ENCODE results near the gene ST6GALNAC4.

ST6GALNAC4 gene

DNA sequence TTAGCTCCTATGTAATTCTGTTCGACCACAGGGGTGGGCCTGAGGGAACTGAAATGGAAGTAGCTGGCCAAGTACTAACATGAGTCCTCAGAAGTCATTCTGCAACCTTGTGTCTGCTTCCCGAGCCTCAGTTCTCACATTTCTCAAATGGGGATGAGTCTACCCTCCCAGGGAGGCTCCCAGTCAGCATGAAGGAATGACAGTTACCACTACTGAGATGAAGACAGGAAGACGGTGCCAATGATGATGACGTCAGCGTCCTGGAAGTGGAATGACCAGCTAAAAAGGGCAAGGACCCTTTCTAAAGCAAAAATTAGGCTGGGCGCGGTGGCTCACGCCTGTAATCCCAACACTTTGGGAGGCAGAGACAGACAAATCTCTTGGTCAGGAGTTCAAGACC lies 6.9 kb upstream of the ST6GALNAC4 start:
- TF ChIP-seq, protein P1, sequence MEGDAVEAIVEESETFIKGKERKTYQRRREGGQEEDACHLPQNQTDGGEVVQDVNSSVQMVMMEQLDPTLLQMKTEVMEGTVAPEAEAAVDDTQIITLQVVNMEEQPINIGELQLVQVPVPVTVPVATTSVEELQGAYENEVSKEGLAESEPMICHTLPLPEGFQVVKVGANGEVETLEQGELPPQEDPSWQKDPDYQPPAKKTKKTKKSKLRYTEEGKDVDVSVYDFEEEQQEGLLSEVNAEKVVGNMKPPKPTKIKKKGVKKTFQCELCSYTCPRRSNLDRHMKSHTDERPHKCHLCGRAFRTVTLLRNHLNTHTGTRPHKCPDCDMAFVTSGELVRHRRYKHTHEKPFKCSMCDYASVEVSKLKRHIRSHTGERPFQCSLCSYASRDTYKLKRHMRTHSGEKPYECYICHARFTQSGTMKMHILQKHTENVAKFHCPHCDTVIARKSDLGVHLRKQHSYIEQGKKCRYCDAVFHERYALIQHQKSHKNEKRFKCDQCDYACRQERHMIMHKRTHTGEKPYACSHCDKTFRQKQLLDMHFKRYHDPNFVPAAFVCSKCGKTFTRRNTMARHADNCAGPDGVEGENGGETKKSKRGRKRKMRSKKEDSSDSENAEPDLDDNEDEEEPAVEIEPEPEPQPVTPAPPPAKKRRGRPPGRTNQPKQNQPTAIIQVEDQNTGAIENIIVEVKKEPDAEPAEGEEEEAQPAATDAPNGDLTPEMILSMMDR (IDR thresholded peaks at IDR 0.05; ENCODE audit: control extremely low read depth, extremely low read depth, low read depth, missing control alignments): no peak
- ChIA-PET POLR2A (no interaction called here), CTCF (interaction anchor here (1.3 to 6.7 kb wide), 8 partner anchors 10 to 335 kb away, joined by 3 to 52 read pairs (median 11); partner anchors contain the start of genes CDK9 and TOR2A)
- no peak for DNase-seq (ENCODE audit: extremely low spot score)

DNA sequence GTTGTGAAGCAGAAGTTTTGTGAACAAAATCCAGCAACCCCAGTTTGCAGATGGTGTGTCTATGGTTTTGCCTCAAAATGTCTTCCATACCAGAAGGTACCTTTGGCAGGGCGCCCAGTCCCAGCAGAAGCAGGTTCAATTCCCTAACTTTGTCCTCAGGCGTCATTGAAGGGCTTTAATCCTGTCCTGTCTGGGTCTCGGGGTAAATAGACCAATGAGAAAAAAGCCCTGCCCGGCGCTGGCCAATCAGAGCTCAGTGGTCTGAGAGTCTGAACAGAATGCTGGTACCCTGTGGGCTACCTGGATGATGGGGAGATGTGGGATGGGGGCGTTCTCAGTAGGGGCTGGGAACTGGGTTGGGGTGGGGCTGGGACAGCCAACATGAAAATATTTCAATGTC lies 6.2 kb upstream of the ST6GALNAC4 start:
- DNase-seq (ENCODE audit: extremely low spot score): no peak
- ChIA-PET POLR2A (interaction anchor here (0.6 kb wide), 2 partner anchors 8 to 32 kb away, joined by 3 to 4 read pairs; no protein-coding TSS in a partner anchor), CTCF (interaction anchor here (1.3 to 6.7 kb wide), 14 partner anchors 7 to 334 kb away, joined by 3 to 52 read pairs (median 10); partner anchors contain the start of genes CDK9, PIP5KL1, PTRH1 and ST6GALNAC6)
- TF ChIP-seq, protein P1 (IDR thresholded peaks at IDR 0.05; ENCODE audit: control extremely low read depth, extremely low read depth, low read depth, missing control alignments): no peak

DNA sequence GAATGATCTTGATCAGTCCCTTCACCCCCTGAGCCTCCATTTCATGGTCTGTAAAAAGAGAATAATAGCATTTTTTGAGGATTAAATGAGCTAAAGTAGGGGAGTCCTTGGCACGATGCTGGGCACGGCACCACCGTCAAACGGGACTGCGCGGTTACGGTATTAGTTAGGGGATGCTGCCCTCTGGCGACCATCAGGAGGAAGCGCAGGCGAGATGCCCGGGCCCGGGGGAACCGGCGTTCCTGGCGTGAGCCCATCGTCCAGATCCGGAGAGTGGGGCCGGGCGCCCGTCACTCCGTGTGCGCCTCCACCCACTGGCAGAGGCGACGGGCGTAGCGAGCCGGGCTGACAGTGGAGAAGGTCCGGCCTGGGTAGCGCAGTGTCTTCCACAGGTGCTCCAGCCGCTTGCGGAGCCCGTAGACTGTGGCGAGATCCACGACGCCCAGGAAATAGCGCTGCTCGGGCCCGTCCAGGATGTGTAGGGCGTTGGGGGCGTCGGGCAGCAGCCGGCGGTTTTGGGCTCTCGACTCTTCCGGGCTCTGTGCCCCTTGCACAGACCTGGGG lies 4.8 kb upstream of the ST6GALNAC4 start:
- ChIA-PET POLR2A (no interaction called here), CTCF (interaction anchor here (0.5 to 6.7 kb wide), 59 partner anchors 8 to 561 kb away, joined by 3 to 52 read pairs (median 4); partner anchors contain the start of genes AK1, ENG, PIP5KL1 and PTRH1)
- TF ChIP-seq, protein P1 (IDR thresholded peaks at IDR 0.05; ENCODE audit: control extremely low read depth, extremely low read depth, low read depth, missing control alignments): peak; percentile 95
- DNase-seq (ENCODE audit: extremely low spot score): peak; percentile 86

DNA sequence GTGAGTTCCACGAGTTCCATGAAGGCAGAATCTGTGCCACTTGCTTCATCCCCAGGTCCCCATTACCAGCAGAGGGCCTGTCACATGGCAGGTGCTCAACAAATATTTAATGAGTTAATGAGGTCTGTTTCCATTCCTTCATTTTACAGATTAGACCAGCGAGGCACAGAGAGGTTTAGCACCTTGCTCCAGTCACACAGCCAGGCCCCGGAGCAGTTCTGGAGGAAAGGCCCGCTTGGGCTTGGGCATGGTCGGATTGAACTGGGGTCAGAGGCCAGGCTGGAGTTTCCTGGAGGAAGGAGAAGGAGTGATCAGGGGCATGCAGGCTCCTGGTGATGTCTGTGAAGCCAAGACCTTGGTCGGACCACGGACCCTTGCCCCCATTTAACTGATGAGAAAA lies 4.0 kb upstream of the ST6GALNAC4 start:
- DNase-seq (ENCODE audit: extremely low spot score): no peak
- POLR2A ChIA-PET: no interaction called here
- TF ChIP-seq, protein P1 (IDR thresholded peaks at IDR 0.05; ENCODE audit: control extremely low read depth, extremely low read depth, low read depth, missing control alignments): no peak
- CTCF ChIA-PET: interaction anchor here (0.5 to 6.7 kb wide), 53 partner anchors 8 to 560 kb away, joined by 3 to 52 read pairs (median 5); partner anchors contain the start of genes AK1, ENG, PIP5KL1 and PTRH1

DNA sequence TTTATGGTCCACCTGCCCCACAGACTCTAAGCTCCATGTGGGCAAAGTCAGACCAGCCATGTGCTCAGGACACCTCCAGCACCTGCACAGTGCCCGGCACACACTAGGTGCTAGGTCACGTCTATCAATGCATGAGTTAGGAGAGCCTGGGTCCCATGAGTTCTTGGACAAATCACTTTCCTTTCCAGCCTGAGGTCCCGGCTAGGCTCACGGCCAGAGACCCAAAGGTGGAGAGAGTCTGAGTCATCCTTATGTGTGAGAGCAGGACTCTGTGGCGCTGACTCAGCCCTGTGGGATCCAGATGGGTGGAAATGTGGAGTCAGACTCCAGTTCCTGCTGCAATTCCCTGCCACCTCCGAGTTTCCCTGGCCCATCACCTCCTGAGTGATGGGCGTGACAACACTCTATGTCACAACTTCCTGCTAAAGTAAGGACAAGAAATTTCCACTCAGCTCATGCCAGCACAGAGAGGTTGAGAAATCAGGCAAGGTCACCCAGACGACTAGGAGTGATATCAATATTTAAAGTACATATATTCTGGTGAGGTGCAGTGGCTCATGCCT lies 2.5 kb upstream of the ST6GALNAC4 start:
- no peak for DNase-seq (ENCODE audit: extremely low spot score)
- TF ChIP-seq, protein P1 (IDR thresholded peaks at IDR 0.05; ENCODE audit: control extremely low read depth, extremely low read depth, low read depth, missing control alignments): no peak
- ChIA-PET CTCF (interaction anchor here (0.8 to 6.7 kb wide), 9 partner anchors 11 to 704 kb away, joined by 3 to 52 read pairs (median 5); partner anchors contain the start of genes PIP5KL1, ST6GALNAC6 and TOR2A), POLR2A (no interaction called here)

DNA sequence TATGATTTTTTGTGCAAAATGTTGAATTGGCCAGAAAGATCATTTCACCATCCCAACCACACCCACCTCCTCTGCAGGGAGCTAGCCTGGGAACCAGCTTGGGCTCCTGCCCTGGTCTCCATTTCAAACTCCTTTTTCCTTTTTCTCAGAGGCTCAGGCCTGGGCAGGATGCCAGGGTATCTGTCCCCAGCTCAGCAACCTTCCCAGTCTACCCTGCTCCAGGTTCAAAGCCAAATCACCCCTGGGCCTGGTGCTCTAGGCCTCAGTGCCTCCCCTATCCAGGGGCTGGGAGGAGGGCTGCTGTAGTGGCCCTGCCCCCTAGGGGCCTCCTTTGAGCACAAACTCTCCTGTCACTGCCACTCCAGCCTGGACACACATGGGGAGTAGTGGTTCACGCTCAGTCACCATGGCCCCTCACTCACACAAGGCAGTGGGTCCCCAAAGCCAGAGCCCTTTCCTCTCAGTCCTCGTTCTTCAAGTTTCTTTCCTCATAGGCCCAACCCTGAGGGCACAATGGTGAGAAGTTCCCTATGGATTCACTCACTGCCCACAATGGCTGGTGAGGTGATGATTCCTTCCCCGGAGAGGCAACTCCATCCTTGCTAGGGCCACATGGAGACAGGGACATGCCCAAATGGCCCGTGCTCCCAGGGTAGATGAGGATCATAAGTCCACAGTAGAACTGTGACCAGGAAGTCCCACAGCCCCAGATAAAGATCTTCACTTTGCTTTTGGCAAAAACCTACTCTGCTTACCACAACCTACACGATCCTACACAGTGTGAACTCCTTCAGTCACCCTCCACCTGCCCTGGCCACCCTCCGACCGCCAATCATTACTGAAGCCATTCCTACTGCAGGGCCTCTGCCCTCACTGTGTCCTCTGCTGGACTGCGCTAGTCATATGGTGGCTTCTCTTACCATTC lies 1.6 kb upstream of the ST6GALNAC4 start:
- ChIA-PET CTCF (interaction anchor here (0.9 to 4.1 kb wide), 9 partner anchors 12 to 703 kb away, joined by 3 to 25 read pairs (median 4); partner anchors contain the start of gene TOR2A), POLR2A (interaction anchor here (0.5 to 0.7 kb wide), 2 partner anchors 18 to 137 kb away, joined by 3 to 4 read pairs; no protein-coding TSS in a partner anchor)
- TF ChIP-seq, protein P1 (IDR thresholded peaks at IDR 0.05; ENCODE audit: control extremely low read depth, extremely low read depth, low read depth, missing control alignments): peak; percentile 41
- DNase-seq (ENCODE audit: extremely low spot score): no peak

Measured in GM10248 (cell line).